SK-N-SH (cell line): Measurements from ENCODE around the gene NDN. TPM values are rescaled to one million over a fixed set of nuclear protein-coding genes. Genes with fewer than 3 reads are reported as not detected.
A peak's percentile ranks its signal among the peaks of the same experiment; 100 is the strongest.

Experiments
- CTCF ChIA-PET: fragments of 300-600, 350-600 bp; formaldehyde crosslinking; extraction: SDS; loops from one replicate; lab custom pipeline; 2021; lab: Yijun Ruan, JAX
- POLR2A ChIA-PET: fragments of 350-600 bp; sonication (Branson Sonifier 250); formaldehyde crosslinking; extraction: SDS; loops from one replicate; lab custom pipeline; 2020; ENCODE audit warnings: antibody characterized with exemption, inconsistent platforms; lab: Yijun Ruan, JAX
- DNase-seq: peaks from one replicate; pipeline ENCODE4 v3.0.0; 2012
- H2AFZ ChIP-seq: fragments of 200-600 bp; sonication (generic); 2 replicates; pipeline ENCODE4 v1.8.1; 2016; ENCODE audit warnings: antibody characterized with exemption, mild to moderate bottlenecking, low read depth
- H3F3A ChIP-seq: fragments of 200-600 bp; sonication (generic); replicated peaks from 2 replicates; pipeline ENCODE3; 2016; ENCODE audit warnings: antibody characterized with exemption, mild to moderate bottlenecking; ENCODE audit not compliant: insufficient read depth
- H3K27ac ChIP-seq, 2 experiments: fragments of 200-500 bp in 1 of 2; fragments of 200-600 bp in 1 of 2; sonication (Bioruptor generic) in 1 of 2; sonication (generic), shearing (Covaris generic) in 1 of 2; 2 replicates each; pipeline versions ENCODE4 v1.5.1 to v1.6.1; 2014 to 2016; ENCODE audit warnings: low read depth in 2 of 2, inconsistent platforms in 1 of 2, low read length in 1 of 2, mild to moderate bottlenecking in 1 of 2, mixed read lengths in 1 of 2
- H3K27me3 ChIP-seq: fragments of 200-600 bp; sonication (generic), shearing (Covaris generic); 2 replicates; pipeline ENCODE4 v1.6.1; 2016; ENCODE audit warnings: mixed run types; ENCODE audit not compliant: insufficient read depth
- H3K36me3 ChIP-seq, 2 experiments: fragments of 200-500 bp in 1 of 2; fragments of 200-600 bp in 1 of 2; sonication (Bioruptor generic) in 1 of 2; sonication (generic) in 1 of 2; replicated peaks in 1 of 2; 2 replicates each; pipeline versions ENCODE3 to v1.5.1; 2014 to 2016; ENCODE audit warnings: low read length in 1 of 2, mild to moderate bottlenecking in 1 of 2; ENCODE audit not compliant: insufficient read depth in 2 of 2, control insufficient read depth in 1 of 2
- H3K4me1 ChIP-seq, 2 experiments: fragments of 200-500 bp in 1 of 2; fragments of 200-600 bp in 1 of 2; sonication (Bioruptor generic) in 1 of 2; sonication (generic), shearing (Covaris generic) in 1 of 2; 2 replicates each; pipeline versions ENCODE4 v1.5.1 to v1.6.1; 2014 to 2016; ENCODE audit warnings: low read depth in 1 of 2, low read length in 1 of 2, mixed run types in 1 of 2; ENCODE audit not compliant: insufficient read depth in 2 of 2, control insufficient read depth in 1 of 2
- H3K4me2 ChIP-seq: fragments of 200-600 bp; sonication (generic), shearing (Covaris generic); 2 replicates; pipeline ENCODE4 v1.6.1; 2017; ENCODE audit warnings: mixed run types
- H3K4me3 ChIP-seq, 2 experiments: fragments of 200-500 bp in 1 of 2; fragments of 200-600 bp in 1 of 2; sonication (Bioruptor generic) in 1 of 2; sonication (generic), shearing (Covaris generic) in 1 of 2; 2 replicates each; pipeline versions ENCODE4 v1.5.1 to v1.8.1; 2014 to 2016; ENCODE audit warnings: low read depth in 2 of 2, inconsistent platforms in 1 of 2, low read length in 1 of 2, mild to moderate bottlenecking in 1 of 2, mixed read lengths in 1 of 2, moderate library complexity in 1 of 2
- H3K79me2 ChIP-seq: fragments of 200-600 bp; sonication (generic); 2 replicates; pipeline ENCODE4 v1.8.1; 2017; ENCODE audit warnings: mild to moderate bottlenecking; ENCODE audit not compliant: insufficient read depth
- H3K9ac ChIP-seq: fragments of 200-600 bp; sonication (generic); 2 replicates; pipeline ENCODE4 v1.6.1; 2017; ENCODE audit warnings: mixed run types
- H3K9me2 ChIP-seq: fragments of 200-600 bp; sonication (generic); 2 replicates; pipeline ENCODE4 v1.6.1; 2017; ENCODE audit warnings: mixed run types
- H3K9me3 ChIP-seq: fragments of 200-600 bp; sonication (generic); 2 replicates; pipeline ENCODE4 v1.6.1; 2017; ENCODE audit warnings: mixed run types, mild to moderate bottlenecking, moderate library complexity
- H4K20me1 ChIP-seq: fragments of 200-600 bp; sonication (generic); 2 replicates; pipeline ENCODE4 v1.6.1; 2017; ENCODE audit warnings: mild to moderate bottlenecking, mixed run types; ENCODE audit not compliant: insufficient read depth
- EZH2phosphoT487 ChIP-seq: fragments of 200-600 bp; sonication (generic); IDR thresholded peaks from 2 replicates; pipeline ENCODE4 v1.6.1; 2017; ENCODE audit warnings: low read depth, mixed run types, mild to moderate bottlenecking, antibody characterized with exemption, moderate library complexity, borderline replicate concordance
- FOXJ3 ChIP-seq: sonication (generic); formaldehyde crosslinking; IDR thresholded peaks from 2 replicates; pipeline ENCODE4 v1.5.1; 2020; ENCODE audit warnings: mild to moderate bottlenecking, missing genetic modification reagents
- GABPA ChIP-seq: IDR thresholded peaks from 2 replicates; pipeline ENCODE4 v1.4.0; 2012; ENCODE audit warnings: low read depth, mild to moderate bottlenecking
- MAX ChIP-seq: IDR thresholded peaks from 2 replicates; pipeline ENCODE4 v1.4.0; 2012; ENCODE audit warnings: low read depth
- MEF2A ChIP-seq: IDR thresholded peaks from 2 replicates; pipeline ENCODE4 v1.4.0; 2012; ENCODE audit warnings: low read depth, borderline replicate concordance
- MXI1 ChIP-seq: IDR thresholded peaks from 2 replicates; pipeline ENCODE4 v1.6.1; 2012; ENCODE audit warnings: mild to moderate bottlenecking, low read depth, low read length, improper control_type of control experiment
- NFIC ChIP-seq: IDR thresholded peaks from 2 replicates; pipeline ENCODE4 v1.4.0; 2012; ENCODE audit warnings: borderline replicate concordance
- NRF1 ChIP-seq: IDR thresholded peaks from 2 replicates; pipeline ENCODE4 v1.6.1; 2012; ENCODE audit warnings: low read depth, mild to moderate bottlenecking, low read length
- PBX3 ChIP-seq: IDR thresholded peaks from 2 replicates; pipeline ENCODE4; 2012
- RAD21 ChIP-seq: IDR thresholded peaks from 2 replicates; pipeline ENCODE4 v1.6.1; 2012; ENCODE audit warnings: mild to moderate bottlenecking, low read length
- REST ChIP-seq: IDR thresholded peaks from 2 replicates; pipeline ENCODE4 v1.6.1; 2012; ENCODE audit warnings: mild to moderate bottlenecking, low read depth, low read length, moderate library complexity
- TAF1 ChIP-seq: IDR thresholded peaks from 2 replicates; pipeline ENCODE4 v1.6.1; 2012; ENCODE audit warnings: low read depth, mild to moderate bottlenecking, low read length, moderate library complexity, borderline replicate concordance
- TCF12 ChIP-seq: IDR thresholded peaks from 2 replicates; pipeline ENCODE4 v1.4.0; 2012
- USF1 ChIP-seq: IDR thresholded peaks from 2 replicates; pipeline ENCODE4 v1.4.0; 2012; ENCODE audit warnings: low read depth, borderline replicate concordance
- USF2 ChIP-seq: fragments of 150-350 bp; IDR thresholded peaks from 2 replicates; pipeline ENCODE4 v1.6.1; 2017; ENCODE audit warnings: antibody characterized with exemption, low read length, low read depth, borderline replicate concordance
- YY1 ChIP-seq: IDR thresholded peaks from 2 replicates; pipeline ENCODE4 v1.4.0; 2012; ENCODE audit warnings: low read depth, mild to moderate bottlenecking
- WGBS: methylation state at CpG from one replicate; pipeline ENCODE4 v1.1.6; 2017; ENCODE audit warnings: low lambda C conversion rate; 5-methylcytosine and 5-hydroxymethylcytosine counted together
- polyA plus RNA-seq, 3 experiments: library from polyadenylated mRNA; depleted of rRNA; stranded (reverse); fragments of >200 nt; gene quantifications; 2 replicates each; pipeline ENCODE4 v1.2.3, GENCODE V29; 2012

Gene NDN
- polyA plus RNA-seq (2012; rRNA removed): 23.3 and 31.6 TPM in 2 replicates
- 20.0 and 24.7 TPM in 2 replicates for polyA plus RNA-seq (2012; cell fraction: cytosol; rRNA removed)
- polyA plus RNA-seq (2012; cell fraction: nucleus; rRNA removed): 15.4 and 18.2 TPM in 2 replicates

- peak; percentile 43 for DNase-seq
- H3K79me2 ChIP-seq: no peaks in the 10 kb centered on the region
- POLR2A ChIA-PET: no interaction called here
- peak within 1 kb of the TSS; percentile 39 to 55; a peak in 3 of 4 replicates for H3K4me3 ChIP-seq
- H3K27ac ChIP-seq: no peak within 1 kb of the TSS
- H3K27me3 ChIP-seq: no peaks in the 10 kb centered on the region
- WGBS: 0% methylated on average over 1 of the region's 38 CpGs
- no peaks in the 10 kb centered on the region for H3K4me1 ChIP-seq
- H3K9me3 ChIP-seq: no peaks in the 10 kb centered on the region
- H3K9ac ChIP-seq: no peak within 1 kb of the TSS
- TF ChIP-seq MEF2A: no peak
- TF ChIP-seq REST: no peak
- peak; percentile 40 for TF ChIP-seq GABPA
- TF ChIP-seq MAX: peak; percentile 29; the same call in 1 of the 2 replicates
- TF ChIP-seq, all 33 proteins: peak for 2
- Histone ChIP-seq H3K4me2 (peak within 1 kb of the TSS; percentile 52; the same call in 1 of the 2 replicates), H3K36me3 (no peaks in the 10 kb centered on the region), H3K9me2 (no peaks in the 10 kb centered on the region), H3F3A (no peaks in the 10 kb centered on the region), H4K20me1 (no peaks in the 10 kb centered on the region), H2AFZ (no peak within 1 kb of the TSS)
- CTCF ChIA-PET: no interaction called here
Measured at GRCh38 chr15:23687143-23687470, at the start of gene NDN. Gene NDN, minus strand, starts transcription at chr15:23687305. Its CDS starts 88 bp downstream, at chr15:23687217.

- Histone ChIP-seq H3F3A (no peaks in the 10 kb centered on the region), H3K4me3 (no peak overlapping the region), H3K4me1 (no peaks in the 10 kb centered on the region), H3K4me2 (no peak overlapping the region), H3K27me3 (no peaks in the 10 kb centered on the region), H2AFZ (no peak overlapping the region), H4K20me1 (no peaks in the 10 kb centered on the region), H3K9me3 (no peaks in the 10 kb centered on the region; the same call in 1 of the 2 replicates), H3K9ac (no peak overlapping the region), H3K9me2 (no peaks in the 10 kb centered on the region), H3K79me2 (no peaks in the 10 kb centered on the region), H3K27ac (no peak overlapping the region), H3K36me3 (no peaks in the 10 kb centered on the region)
- DNase-seq: no peak
- ChIA-PET CTCF (no interaction called here), POLR2A (no interaction called here)
- WGBS: 5% methylated on average over 5 of the region's 5 CpGs
- no peak for TF ChIP-seq NFIC
- TF ChIP-seq RAD21: no peak
- TF ChIP-seq REST: no peak
- no peak for TF ChIP-seq TCF12
- TF ChIP-seq FOXJ3 (CRISPR knock-in tag): no peak
- no peak for TF ChIP-seq NRF1
- no peak for TF ChIP-seq USF1
- no peak for TF ChIP-seq TAF1
- TF ChIP-seq GABPA: no peak
- TF ChIP-seq USF2: no peak
- TF ChIP-seq PBX3: no peak
- no peak for TF ChIP-seq YY1
- no peak for TF ChIP-seq MXI1
- TF ChIP-seq EZH2phosphoT487: no peak
Measured at GRCh38 chr15:23736033-23736673, 49.0 kb upstream of the NDN start.
